ENCODE measurements around the gene ZNF317.
"Not testable (repeated sequence)": the region's sequence is repeated elsewhere in the genome, so short reads cannot be mapped to it uniquely, and the experiment has no call there.

ZNF317 gene

DNA sequence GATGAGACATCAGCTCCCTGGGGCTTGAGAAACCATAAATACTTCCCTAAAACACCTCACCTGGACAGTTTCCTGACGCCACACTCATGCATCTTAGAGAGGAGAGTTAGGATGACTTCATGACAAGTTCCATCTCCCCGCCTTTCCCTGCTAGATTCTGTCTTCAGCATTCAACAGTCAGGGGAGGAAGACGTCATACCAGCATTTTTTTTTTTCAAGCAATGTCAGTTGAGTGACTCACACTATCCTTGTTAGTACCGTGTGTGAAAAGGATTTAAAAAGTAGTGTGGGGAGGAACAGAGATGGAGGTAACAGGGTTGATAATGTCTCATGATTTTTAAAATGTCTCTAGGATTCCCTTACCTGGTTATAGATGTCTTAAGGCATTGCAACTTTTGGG lies 38.7 kb downstream of the ZNF317 start, which contains the start of gene OR7D2:
OR7D2 (plus strand) TSS at position 79 of the 400 bp plus-strand sequence. CDS start 6,803 bp downstream, outside the sequence.
- no peak for DNase-seq

DNA sequence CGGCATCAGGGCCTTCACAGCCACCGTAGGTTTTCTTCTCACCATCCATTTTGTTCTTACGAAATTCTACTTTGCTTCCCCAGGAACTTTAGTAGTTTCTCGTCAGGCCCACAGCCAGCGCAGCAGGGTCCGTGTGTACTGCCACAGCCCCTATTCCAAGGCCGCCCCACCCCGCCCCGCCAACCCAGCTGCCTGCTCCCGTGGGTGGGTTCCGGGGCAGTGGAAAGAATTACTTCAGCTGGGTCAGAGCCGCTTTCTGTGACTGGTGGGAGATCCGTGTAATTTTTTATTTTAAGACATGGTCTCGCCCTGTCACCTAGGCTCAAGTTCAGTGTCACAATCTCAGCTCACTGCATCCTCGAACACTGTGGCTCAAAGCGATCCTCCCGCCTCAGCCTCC lies 42.8 kb downstream of the ZNF317 start:
- DNase-seq, result no peak

DNA sequence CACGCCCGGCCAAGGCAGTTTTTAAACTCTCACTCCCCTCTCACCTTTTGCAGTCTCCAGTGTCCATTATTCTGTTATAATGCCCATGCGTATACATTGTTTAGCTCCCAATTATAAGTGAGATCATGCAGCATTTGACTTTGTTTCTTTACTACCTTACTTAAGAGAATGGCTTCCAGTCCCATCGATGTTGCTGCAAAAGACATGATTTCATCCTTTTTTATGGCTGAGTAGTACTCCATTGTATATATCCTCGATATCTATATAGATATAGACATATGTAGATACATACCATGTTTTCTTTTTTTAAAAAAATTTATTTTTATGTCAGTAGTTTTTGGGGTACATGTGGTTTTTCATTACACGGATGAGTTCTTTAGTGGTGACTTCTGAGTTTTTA lies 47.0 kb downstream of the ZNF317 start:
- no peak for DNase-seq

DNA sequence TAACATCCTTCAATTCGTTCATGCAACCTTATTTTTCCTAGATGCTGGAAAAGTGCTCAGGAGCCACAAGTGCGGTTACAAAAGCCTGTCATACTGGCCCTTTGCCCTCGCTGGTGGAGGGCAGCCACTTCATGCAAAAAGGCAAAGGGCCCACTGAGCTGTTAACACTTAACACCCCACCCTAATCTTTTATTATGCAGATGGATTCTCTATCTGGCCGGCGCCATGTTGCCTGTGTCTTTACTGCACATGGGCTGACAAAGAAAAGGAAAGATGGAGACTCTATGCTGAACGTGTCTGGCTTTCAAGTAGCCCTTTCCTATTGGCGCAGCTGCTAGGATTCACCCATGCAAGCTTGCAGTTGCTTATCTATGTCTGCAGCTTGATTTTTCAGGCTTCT lies 49.3 kb downstream of the ZNF317 start:
- DNase-seq, result no peak

DNA sequence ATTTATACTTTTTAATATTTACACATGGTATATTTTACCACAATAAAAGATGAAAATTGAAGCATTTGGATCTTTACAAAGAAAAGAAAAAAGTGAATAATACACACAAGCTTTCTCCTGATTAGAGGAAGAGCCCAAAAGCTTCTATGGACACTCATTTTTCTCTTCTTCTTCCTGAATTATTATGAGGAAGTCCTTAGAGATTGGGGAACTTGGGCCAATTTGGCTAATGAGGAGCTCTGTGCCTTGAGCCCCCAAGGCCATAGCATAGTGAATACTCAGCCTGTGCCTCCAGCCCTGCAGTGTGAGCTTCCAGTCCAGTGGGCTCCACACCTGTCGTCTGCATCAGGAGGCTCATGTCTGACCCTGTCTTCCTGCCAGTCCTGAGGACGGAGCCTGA lies 57.8 kb downstream of the ZNF317 start:
- not testable (repeated sequence) for DNase-seq

DNA sequence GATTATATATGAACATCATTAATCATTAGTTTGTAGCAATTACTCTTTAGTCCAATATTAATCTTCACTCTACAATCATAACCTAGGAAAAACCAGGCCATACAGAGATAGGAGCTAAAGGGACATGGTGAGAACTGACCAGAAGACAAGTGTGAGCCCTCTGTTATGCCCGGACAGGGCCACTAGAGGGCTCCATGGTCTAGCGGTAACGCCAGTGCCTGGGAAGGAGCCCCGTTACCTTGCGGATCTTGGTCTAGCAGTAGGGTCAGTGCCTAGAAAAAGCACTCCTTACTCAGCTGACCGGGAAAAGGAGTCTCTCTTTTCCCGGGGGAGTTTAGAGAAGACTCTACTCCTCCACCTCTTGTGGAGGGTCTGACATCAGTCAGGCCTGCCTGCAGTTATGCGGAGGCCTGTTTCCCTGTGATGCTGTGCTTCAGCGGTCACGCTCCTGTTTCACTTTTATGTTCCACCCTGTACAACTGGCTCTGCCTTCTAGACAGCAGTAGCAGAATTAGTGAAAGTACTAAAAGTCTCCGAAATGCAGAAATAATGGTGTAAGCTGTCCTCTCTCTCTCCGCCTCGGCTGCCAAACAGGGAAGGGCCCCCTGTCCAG lies 65.4 kb downstream of the ZNF317 start:
- peak; percentile 74 for DNase-seq

All from stimulated activated CD4-positive, alpha-beta T cell treated with anti-CD3 and anti-CD28 coated beads, Interleukin-15, amount 100 ng/mL, for 24 hours (primary cell).